IMR-90 (cell line): ENCODE measurements around the gene CD99. TPM values are rescaled to one million over a fixed set of nuclear protein-coding genes. Genes with fewer than 3 reads are reported as not detected.

ENCODE experiments used
- ATAC-seq: fragments of 200-7000 bp; cut with Tn5 transposase; 2 replicates; pipeline ENCODE4 v1.9.1; 2020; ENCODE audit warnings: low read depth, mild to moderate bottlenecking, moderate library complexity
- BruUV-seq: library from RNA; stranded (reverse); fragments of 400-500 nt; replicated peaks from 2 replicates; lab custom pipeline; 2021; lab: Mats Ljungman, UMichigan
- CTCF ChIA-PET: fragments of 300-600 bp; formaldehyde crosslinking; extraction: SDS; loops from one replicate; lab custom pipeline; 2021; ENCODE audit warnings: antibody characterized with exemption; lab: Yijun Ruan, JAX
- POLR2A ChIA-PET: fragments of 300-600 bp; sonication (Branson Sonifier 250); formaldehyde crosslinking; loops from one replicate; lab custom pipeline; 2022; ENCODE audit warnings: antibody characterized with exemption; ENCODE audit not compliant: unreplicated experiment; lab: Charles Lee
- DNase-seq: peaks from one replicate; pipeline ENCODE4 v3.0.0; 2013
- H2AFZ ChIP-seq: replicated peaks from 2 replicates; pipeline ENCODE3; 2013; ENCODE audit warnings: low read length, mild to moderate bottlenecking; ENCODE audit not compliant: poor library complexity
- H2AK5ac ChIP-seq: 2 replicates; pipeline ENCODE4 v1.6.1; 2013; ENCODE audit warnings: low read depth, low read length, inconsistent platforms
- H2AK9ac ChIP-seq: replicated peaks from 2 replicates; pipeline ENCODE3; 2013; ENCODE audit warnings: mild to moderate bottlenecking, low read depth, low read length, moderate library complexity; ENCODE audit not compliant: poor library complexity
- H2BK120ac ChIP-seq: 2 replicates; pipeline ENCODE4 v1.6.1; 2013; ENCODE audit warnings: low read depth, low read length, inconsistent platforms
- H2BK15ac ChIP-seq: 3 replicates; pipeline ENCODE4 v1.6.1; 2013; ENCODE audit warnings: low read depth, low read length, inconsistent platforms
- H2BK20ac ChIP-seq: 2 replicates; pipeline ENCODE4 v1.6.1; 2013; ENCODE audit warnings: low read depth, mild to moderate bottlenecking, inconsistent platforms, low read length, moderate library complexity
- H2BK5ac ChIP-seq: 2 replicates; pipeline ENCODE4 v1.6.1; 2013; ENCODE audit warnings: mild to moderate bottlenecking, low read depth, low read length, inconsistent platforms; ENCODE audit not compliant: poor library complexity, severe bottlenecking
- H3K14ac ChIP-seq: replicated peaks from 2 replicates; pipeline ENCODE4 v1.6.1; 2013; ENCODE audit warnings: low read depth, low read length, inconsistent platforms
- H3K18ac ChIP-seq: 2 replicates; pipeline ENCODE4 v1.6.1; 2013; ENCODE audit warnings: low read depth, low read length, control low read depth
- H3K23ac ChIP-seq: 2 replicates; pipeline ENCODE4 v1.6.1; 2013; ENCODE audit warnings: low read depth, low read length, inconsistent platforms
- H3K27ac ChIP-seq: 2 replicates; pipeline ENCODE4 v1.5.1; 2013; ENCODE audit warnings: mild to moderate bottlenecking, control low read depth, low read length; ENCODE audit not compliant: insufficient read depth
- H3K27me3 ChIP-seq: 2 replicates; pipeline ENCODE4 v1.6.1; 2013; ENCODE audit warnings: low read length; ENCODE audit not compliant: control insufficient read depth, insufficient read depth
- H3K36me3 ChIP-seq: 2 replicates; pipeline ENCODE4 v1.6.1; 2013; ENCODE audit warnings: low read length, mixed read lengths; ENCODE audit not compliant: control insufficient read depth, insufficient read depth
- H3K4ac ChIP-seq: 2 replicates; pipeline ENCODE4 v1.6.1; 2013; ENCODE audit warnings: low read depth, low read length, inconsistent platforms
- H3K4me1 ChIP-seq: 2 replicates; pipeline ENCODE4 v1.6.1; 2013; ENCODE audit warnings: low read length, mixed read lengths; ENCODE audit not compliant: control insufficient read depth, insufficient read depth
- H3K4me2 ChIP-seq: 2 replicates; pipeline ENCODE4 v1.6.1; 2013; ENCODE audit warnings: low read depth, mild to moderate bottlenecking, control low read depth, low read length, moderate library complexity
- H3K4me3 ChIP-seq: 2 replicates; pipeline ENCODE4 v1.5.1; 2013; ENCODE audit warnings: low read depth, mild to moderate bottlenecking, control low read depth, low read length, moderate library complexity; ENCODE audit not compliant: insufficient read depth
- H3K56ac ChIP-seq: 2 replicates; pipeline ENCODE4 v1.6.1; 2013; ENCODE audit warnings: low read length, inconsistent platforms; ENCODE audit not compliant: insufficient read depth; ENCODE audit errors: extremely low read depth
- H3K79me1 ChIP-seq, 2 experiments: 2 replicates each; pipeline ENCODE4 v1.6.1; 2013; ENCODE audit warnings: low read length in 2 of 2, inconsistent platforms in 1 of 2, low read depth in 1 of 2
- H3K9ac ChIP-seq: 2 replicates; pipeline ENCODE4 v1.6.1; 2013; ENCODE audit warnings: low read depth, low read length, control low read depth
- H3K9me1 ChIP-seq: 2 replicates; pipeline ENCODE4 v1.6.1; 2013; ENCODE audit warnings: low read length, inconsistent platforms; ENCODE audit not compliant: insufficient read depth
- H3K9me3 ChIP-seq: 2 replicates; pipeline ENCODE4 v1.6.1; 2013; ENCODE audit warnings: low read length; ENCODE audit not compliant: control insufficient read depth, insufficient read depth
- H4K20me1 ChIP-seq: 2 replicates; pipeline ENCODE4 v1.6.1; 2013; ENCODE audit warnings: low read length, inconsistent platforms; ENCODE audit not compliant: insufficient read depth
- H4K5ac ChIP-seq: 2 replicates; pipeline ENCODE4 v1.6.1; 2013; ENCODE audit warnings: mild to moderate bottlenecking, low read depth, low read length, control low read depth
- H4K8ac ChIP-seq, 2 experiments: 2 replicates each; pipeline ENCODE4 v1.6.1; 2013; ENCODE audit warnings: low read depth in 2 of 2, low read length in 2 of 2, control low read depth in 1 of 2, inconsistent platforms in 1 of 2
- H4K91ac ChIP-seq: 2 replicates; pipeline ENCODE4 v1.6.1; 2013; ENCODE audit warnings: low read depth, low read length, inconsistent platforms; ENCODE audit not compliant: insufficient read depth
- FOS ChIP-seq: fragments of 150-350 bp; IDR thresholded peaks from 2 replicates; pipeline ENCODE4 v1.6.1; 2016; ENCODE audit warnings: low read depth, low read length
- MAFK ChIP-seq: IDR thresholded peaks from 2 replicates; pipeline ENCODE4 v1.6.1; 2012; ENCODE audit warnings: low read depth, low read length, improper control_type of control experiment
- MAZ ChIP-seq: IDR thresholded peaks from 2 replicates; pipeline ENCODE4 v1.6.1; 2012; ENCODE audit warnings: low read depth, mild to moderate bottlenecking, low read length, improper control_type of control experiment, moderate library complexity, borderline replicate concordance
- MXI1 ChIP-seq: IDR thresholded peaks from 2 replicates; pipeline ENCODE4 v1.6.1; 2012; ENCODE audit warnings: low read depth, mild to moderate bottlenecking, low read length, moderate library complexity, borderline replicate concordance
- NFE2L2 ChIP-seq: fragments of 150-350 bp; IDR thresholded peaks from 2 replicates; pipeline ENCODE4 v1.6.1; 2016; ENCODE audit warnings: low read depth, mild to moderate bottlenecking, low read length
- POLR2A ChIP-seq: IDR thresholded peaks from 2 replicates; pipeline ENCODE4 v1.6.1; 2012; ENCODE audit warnings: mild to moderate bottlenecking, low read depth, low read length
- RCOR1 ChIP-seq: IDR thresholded peaks from 2 replicates; pipeline ENCODE4 v1.6.1; 2012; ENCODE audit warnings: mild to moderate bottlenecking, low read length, improper control_type of control experiment; ENCODE audit not compliant: insufficient replicate concordance
- RFX5 ChIP-seq: IDR thresholded peaks from 2 replicates; pipeline ENCODE4 v1.8.0; 2012; ENCODE audit warnings: low read depth, mild to moderate bottlenecking, low read length, moderate library complexity
- WGBS, 2 experiments: methylation state at CpG; one replicate each; pipeline versions ENCODE4 v1.1.5 to v1.1.7; 2013; ENCODE audit warnings: missing lambda C conversion rate in 2 of 2; ENCODE audit not compliant: insufficient read length in 1 of 2; ENCODE audit errors: extremely low coverage in 2 of 2; 5-methylcytosine and 5-hydroxymethylcytosine counted together
- dilution Hi-C: fragments of 300-500 bp; cut with HindIII; formaldehyde crosslinking; loops from one replicate; pipeline ENCODE4 v1.14.3; 2018; ENCODE audit warnings: low sequenced_read_pairs; ENCODE audit not compliant: unreplicated experiment
- in situ Hi-C: fragments of 300-500 bp; cut with MboI; formaldehyde crosslinking; loops from 3 replicates; pipeline ENCODE4 v1.14.3; 2019; ENCODE audit warnings: low sequenced_read_pairs, inconsistent platforms, mixed read lengths
- intact Hi-C: fragments of 100-400 bp; cut with micrococcal nuclease; formaldehyde crosslinking; loops from 2 replicates; pipeline ENCODE4 v1.10.0; 2022
- polyA plus RNA-seq, 3 experiments: library from polyadenylated mRNA; depleted of rRNA; stranded (reverse); fragments of >200 nt; gene quantifications; 2 replicates each; pipeline ENCODE4 v1.2.3, GENCODE V29; 2012; ENCODE audit warnings: low replicate concordance in 1 of 3
- total RNA-seq: library from RNA; depleted of rRNA; stranded (reverse); fragments of >200 nt; gene quantifications from 2 replicates; pipeline ENCODE4 v1.2.3, GENCODE V29; 2012
- TF ChIP-seq, protein P1 (sequence below): fragments of 150-350 bp; IDR thresholded peaks from 2 replicates; pipeline ENCODE4 v1.6.1; 2016; ENCODE audit warnings: low read depth, mild to moderate bottlenecking, low read length, moderate library complexity, borderline replicate concordance
- TF ChIP-seq, protein P2 (sequence below): fragments of 150-350 bp; IDR thresholded peaks from 2 replicates; pipeline ENCODE4 v1.6.1; 2017; ENCODE audit warnings: mild to moderate bottlenecking, antibody characterized with exemption, low read length, low read depth

The CD99 gene
- total and polyA plus RNA-seq, 2 of the 4 experiments (the other 2 are of a cell fraction) = 102 to 369 TPM

DNA sequence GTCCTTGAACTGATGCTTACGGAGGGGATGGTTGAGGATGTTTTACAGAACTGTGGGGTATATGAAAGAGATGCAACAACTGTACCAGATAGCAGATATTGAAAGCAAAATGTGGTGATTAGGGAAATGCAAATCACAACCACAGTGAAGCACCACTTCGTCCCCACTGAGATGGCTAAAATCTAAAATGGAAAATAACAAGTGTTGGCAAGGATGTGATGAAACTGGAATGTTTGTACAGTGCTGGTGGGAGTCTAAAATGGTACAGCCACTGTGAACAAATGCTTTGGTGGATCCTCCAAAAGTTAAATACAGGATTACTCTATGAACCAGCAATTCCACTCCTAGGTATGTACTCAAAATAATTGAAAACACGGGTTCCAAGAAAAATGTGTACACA, 83.7 kb downstream of the CD99 start:
- in situ Hi-C loops (no loop called here), intact Hi-C loops (loop anchor here (5.0 kb wide), 1 partner anchor 113 kb away; no protein-coding TSS in a partner anchor), dilution Hi-C loops (no loop called here)
- H3K14ac ChIP-seq = no peak overlapping the region
- no peak overlapping the region for H3K18ac ChIP-seq
- TF ChIP-seq NFE2L2 = no peak
- TF ChIP-seq MAZ = no peak
- TF ChIP-seq MXI1 = no peak
- no peak for TF ChIP-seq MAFK
- TF ChIP-seq RFX5 = no peak
- TF ChIP-seq POLR2A = no peak
- TF ChIP-seq RCOR1 = no peak
- no peak for TF ChIP-seq FOS
- TF ChIP-seq, protein P1, sequence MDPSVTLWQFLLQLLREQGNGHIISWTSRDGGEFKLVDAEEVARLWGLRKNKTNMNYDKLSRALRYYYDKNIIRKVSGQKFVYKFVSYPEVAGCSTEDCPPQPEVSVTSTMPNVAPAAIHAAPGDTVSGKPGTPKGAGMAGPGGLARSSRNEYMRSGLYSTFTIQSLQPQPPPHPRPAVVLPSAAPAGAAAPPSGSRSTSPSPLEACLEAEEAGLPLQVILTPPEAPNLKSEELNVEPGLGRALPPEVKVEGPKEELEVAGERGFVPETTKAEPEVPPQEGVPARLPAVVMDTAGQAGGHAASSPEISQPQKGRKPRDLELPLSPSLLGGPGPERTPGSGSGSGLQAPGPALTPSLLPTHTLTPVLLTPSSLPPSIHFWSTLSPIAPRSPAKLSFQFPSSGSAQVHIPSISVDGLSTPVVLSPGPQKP = no peak
- TF ChIP-seq, protein P2, sequence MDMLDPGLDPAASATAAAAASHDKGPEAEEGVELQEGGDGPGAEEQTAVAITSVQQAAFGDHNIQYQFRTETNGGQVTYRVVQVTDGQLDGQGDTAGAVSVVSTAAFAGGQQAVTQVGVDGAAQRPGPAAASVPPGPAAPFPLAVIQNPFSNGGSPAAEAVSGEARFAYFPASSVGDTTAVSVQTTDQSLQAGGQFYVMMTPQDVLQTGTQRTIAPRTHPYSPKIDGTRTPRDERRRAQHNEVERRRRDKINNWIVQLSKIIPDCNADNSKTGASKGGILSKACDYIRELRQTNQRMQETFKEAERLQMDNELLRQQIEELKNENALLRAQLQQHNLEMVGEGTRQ = no peak
- H2BK120ac ChIP-seq = no peak overlapping the region
- H3K9ac ChIP-seq = no peak overlapping the region
- DNase-seq (no peak), ATAC-seq (no peak)
- no TSS peak for BruUV-seq
- H2AFZ ChIP-seq = no peak overlapping the region
- H2BK20ac ChIP-seq = no peak overlapping the region
- H3K4me3 ChIP-seq = no peak overlapping the region
- H3K4me2 ChIP-seq = no peak overlapping the region
- peaks cover 3% of the 10 kb centered on the region; the same call in 1 of the 2 replicates for H3K27me3 ChIP-seq
- no peaks in the 10 kb centered on the region for H3K9me1 ChIP-seq
- H3K79me1 ChIP-seq = no peaks in the 10 kb centered on the region
- no peak overlapping the region for H2BK15ac ChIP-seq
- ChIA-PET CTCF (no interaction called here), POLR2A (no interaction called here)
- H2AK9ac ChIP-seq = no peak overlapping the region
- no peak overlapping the region for H3K4ac ChIP-seq
- H3K36me3 ChIP-seq = no peaks in the 10 kb centered on the region
- H3K4me1 ChIP-seq = no peaks in the 10 kb centered on the region
- no peak overlapping the region for H4K5ac ChIP-seq
- H3K23ac ChIP-seq = no peak overlapping the region
- H4K20me1 ChIP-seq = no peaks in the 10 kb centered on the region
- H3K27ac ChIP-seq = no peak overlapping the region
- H2BK5ac ChIP-seq = no peak overlapping the region
- no peak overlapping the region for H4K91ac ChIP-seq
- H3K9me3 ChIP-seq = peaks cover 4% of the 10 kb centered on the region; the same call in 1 of the 2 replicates
- WGBS, 2 experiments = no CpG with 5 or more reads among the region's 3 CpGs
- H2AK5ac ChIP-seq = no peak overlapping the region
- H3K56ac ChIP-seq = no peak overlapping the region
- H4K8ac ChIP-seq = no peak overlapping the region
